Measurements from ENCODE around the gene DNM3.
"Not testable (repeated sequence)": the region's sequence is repeated elsewhere in the genome, so short reads cannot be mapped to it uniquely, and the experiment has no call there.

DNM3 gene

DNA sequence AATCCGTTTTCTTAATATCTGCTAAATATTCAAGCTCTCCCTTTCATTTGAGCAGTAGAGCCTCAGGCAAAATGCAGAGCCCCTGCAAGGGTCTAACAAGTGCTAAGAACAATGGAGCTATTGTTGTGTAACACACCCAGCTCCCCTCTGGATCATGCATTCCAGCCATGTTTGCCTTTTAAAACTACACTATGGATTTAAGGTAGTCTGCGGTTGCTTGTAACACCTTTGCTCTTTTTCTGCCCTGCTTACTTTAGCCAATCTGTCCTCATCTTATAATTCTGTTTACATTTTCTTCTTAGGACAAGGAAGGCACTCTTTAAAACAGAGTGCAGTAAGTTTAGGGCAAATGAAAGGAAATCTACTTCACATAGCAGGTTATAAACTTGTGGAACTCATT is 519.2 kb downstream of the DNM3 start:
- DNase-seq (ENCODE audit: low spot score) = no peak

GRCh38 chr1:172360985-172361384 is 519.7 kb downstream of the DNM3 start:
- DNase-seq (ENCODE audit: low spot score) = no peak

GRCh38 chr1:172363852-172364251 is 522.6 kb downstream of the DNM3 start:
- no peak for DNase-seq (ENCODE audit: low spot score)

GRCh38 chr1:172371646-172372045 is 530.3 kb downstream of the DNM3 start:
- not testable (repeated sequence) for DNase-seq (ENCODE audit: low spot score)

DNA sequence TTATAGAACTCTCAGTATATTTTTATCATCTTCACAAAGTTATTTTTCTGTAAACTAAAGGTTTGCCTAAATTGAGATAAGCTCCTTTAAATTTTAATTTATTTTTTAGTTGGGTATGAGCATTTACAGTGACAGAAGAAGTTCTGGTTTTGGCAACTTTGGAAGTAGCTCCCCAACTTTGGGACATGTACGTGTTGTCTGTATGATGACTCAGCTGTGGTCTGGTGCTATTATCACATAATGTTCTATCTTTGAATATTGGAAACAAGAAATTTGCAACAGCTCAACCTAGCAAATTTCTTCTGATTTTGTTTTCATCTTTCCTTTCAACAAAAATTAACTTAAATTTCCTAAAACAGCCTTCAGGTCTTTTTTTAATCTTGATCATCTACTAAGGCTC is 532.6 kb downstream of the DNM3 start:
- DNase-seq (ENCODE audit: low spot score) = no peak

- DNase-seq (ENCODE audit: low spot score) = peak; percentile 50
Observed at GRCh38 chr1:172375211-172375631, 533.9 kb downstream of the DNM3 start.

DNA sequence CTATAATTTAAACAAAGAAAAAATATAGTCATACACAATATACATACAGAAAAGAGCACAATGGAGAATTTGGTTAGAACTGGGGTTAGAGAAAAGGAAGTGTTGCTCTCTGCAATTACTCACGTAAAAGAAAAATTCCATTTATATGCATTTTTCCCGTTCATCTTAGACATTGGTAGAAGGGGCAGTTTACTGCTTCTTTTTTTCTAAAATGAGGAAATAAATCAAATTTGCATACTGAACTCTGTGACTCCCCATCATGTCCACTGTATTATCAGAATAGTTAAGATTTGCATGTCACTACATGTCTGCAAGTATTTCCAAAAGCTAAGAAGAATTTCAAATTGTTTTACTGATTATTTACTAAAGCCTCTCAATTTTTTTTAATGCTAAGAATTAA is 535.1 kb downstream of the DNM3 start:
- DNase-seq (ENCODE audit: low spot score) = no peak

DNA sequence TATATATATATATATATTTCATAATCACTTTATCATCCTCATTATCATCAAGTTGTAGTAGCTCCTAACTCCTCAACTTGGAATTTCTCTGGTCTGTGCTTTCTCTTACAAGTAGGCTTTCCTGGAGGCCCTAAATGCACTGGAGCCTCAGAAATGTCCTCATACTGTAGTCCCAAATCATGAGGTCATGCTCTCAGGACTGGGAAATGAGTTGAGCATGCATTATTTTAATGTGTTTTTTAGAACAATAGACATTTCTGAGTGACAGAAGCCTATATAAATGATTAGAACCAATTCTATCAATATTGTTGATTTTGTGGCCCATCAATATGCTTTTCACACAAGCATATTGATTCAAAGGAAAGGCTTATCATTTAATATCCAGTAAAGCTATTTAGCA is 536.3 kb downstream of the DNM3 start:
- DNase-seq (ENCODE audit: low spot score) = no peak

DNA sequence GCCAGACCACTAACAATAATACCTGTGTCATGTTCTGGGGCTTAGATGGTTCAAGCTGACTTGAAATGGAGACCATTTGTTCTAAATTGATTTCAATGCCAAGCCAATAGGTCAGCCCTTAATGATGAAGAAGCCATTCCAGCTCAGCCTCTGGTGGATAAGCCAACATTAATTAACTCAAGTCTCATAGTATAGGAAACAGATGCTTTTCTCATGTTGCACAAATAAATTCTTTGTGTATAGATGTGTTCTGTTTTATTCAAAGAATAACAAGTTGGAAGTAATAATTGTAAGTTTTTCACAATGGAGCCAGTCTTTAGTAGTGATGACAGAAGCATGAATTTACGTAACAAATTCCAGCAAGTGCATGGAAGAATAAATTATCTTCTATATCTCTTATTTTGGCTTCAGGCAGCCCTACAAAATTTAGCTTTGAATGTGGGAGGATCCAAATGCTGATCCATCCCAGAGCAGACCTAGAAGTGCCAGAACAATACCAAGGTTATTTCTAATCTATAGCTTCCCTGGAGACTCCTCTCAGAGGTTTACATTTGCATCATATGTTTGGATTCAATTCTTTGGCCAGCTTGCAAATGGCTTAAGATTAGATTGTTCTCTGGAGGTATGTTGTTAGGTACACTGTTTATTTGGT is 536.9 kb downstream of the DNM3 start:
- no peak for DNase-seq (ENCODE audit: low spot score)

DNA sequence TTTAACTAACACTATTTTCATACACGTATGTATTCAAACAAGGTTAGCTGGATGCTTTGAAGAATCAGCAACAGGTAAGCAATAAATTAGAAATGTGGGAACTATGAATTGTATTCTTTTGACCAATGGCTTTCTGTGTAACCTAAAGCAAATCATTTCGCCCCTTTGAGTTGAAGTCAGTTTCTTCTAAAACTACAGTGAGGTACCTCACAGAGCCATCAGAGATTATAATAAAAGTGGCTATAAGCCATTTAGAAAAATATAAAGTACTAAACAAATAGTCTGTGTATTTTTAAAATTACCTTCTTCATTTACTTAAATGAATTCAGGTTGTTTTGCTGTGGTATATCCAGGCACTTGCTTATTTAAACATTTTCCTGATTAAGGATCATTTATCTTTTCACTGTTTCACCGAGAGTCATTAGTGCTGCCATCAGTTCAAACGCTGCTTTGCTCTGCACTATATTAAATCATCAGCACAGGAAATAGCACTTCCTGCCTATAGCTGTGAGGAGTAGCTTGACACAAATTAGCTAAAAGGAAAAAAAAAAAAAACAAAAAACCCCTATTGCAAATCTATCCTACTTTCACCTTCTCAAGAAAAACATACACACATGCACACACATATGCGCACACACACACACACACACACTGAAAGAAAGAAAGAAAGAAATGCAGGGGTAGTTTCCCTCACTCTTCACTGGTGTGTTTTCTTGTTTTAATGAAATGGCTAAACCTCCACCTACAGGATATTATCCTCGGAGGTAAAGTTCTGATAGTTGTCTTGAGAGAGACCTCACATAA is 539.3 kb downstream of the DNM3 start:
- DNase-seq (ENCODE audit: low spot score) = peak; percentile 76

DNA sequence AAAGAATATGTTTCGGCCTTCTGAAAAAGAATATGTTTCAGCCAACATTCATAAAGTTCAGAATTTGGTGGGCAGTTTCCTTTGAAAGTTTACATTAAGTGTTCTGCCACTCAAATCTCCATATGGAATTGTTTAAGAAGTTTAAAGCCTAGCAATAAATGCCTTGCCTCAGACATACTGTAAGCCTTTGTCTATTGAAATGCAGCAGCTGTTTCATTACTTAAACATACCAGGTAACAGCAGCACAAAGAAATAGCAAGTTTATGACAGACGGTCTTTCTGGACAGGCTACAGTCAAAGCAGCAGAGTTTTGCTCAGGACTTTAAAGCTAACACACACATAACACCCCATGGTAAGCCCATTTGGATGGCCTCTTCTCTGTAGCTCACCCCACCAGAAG is 540.6 kb downstream of the DNM3 start:
- DNase-seq (ENCODE audit: low spot score) = no peak

DNA sequence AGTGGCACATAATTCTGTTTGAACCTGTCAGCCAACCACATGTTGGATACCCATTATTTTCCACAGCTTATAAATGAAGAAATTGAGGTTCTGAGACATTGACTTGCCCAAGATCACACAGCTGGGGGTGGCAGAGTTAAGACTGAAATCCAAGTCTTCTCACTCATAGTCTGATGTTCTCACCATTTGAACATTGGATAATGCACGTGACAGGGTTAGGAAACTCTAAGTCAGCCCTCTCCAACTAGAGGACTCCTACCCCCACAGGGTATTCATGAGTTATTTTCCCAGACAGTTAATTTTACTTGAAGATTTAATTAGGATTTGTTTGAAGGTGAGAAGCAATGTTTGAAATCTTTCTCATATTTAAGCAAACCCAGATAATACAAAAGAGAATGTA is 541.1 kb downstream of the DNM3 start:
- no peak for DNase-seq (ENCODE audit: low spot score)

- DNase-seq (ENCODE audit: low spot score) = no peak
Observed at GRCh38 chr1:172382990-172383389, 541.7 kb downstream of the DNM3 start.

GRCh38 chr1:172383536-172383935 is 542.2 kb downstream of the DNM3 start:
- no peak for DNase-seq (ENCODE audit: low spot score)

GRCh38 chr1:172384656-172385055 is 543.4 kb downstream of the DNM3 start:
- DNase-seq (ENCODE audit: low spot score) = no peak

DNA sequence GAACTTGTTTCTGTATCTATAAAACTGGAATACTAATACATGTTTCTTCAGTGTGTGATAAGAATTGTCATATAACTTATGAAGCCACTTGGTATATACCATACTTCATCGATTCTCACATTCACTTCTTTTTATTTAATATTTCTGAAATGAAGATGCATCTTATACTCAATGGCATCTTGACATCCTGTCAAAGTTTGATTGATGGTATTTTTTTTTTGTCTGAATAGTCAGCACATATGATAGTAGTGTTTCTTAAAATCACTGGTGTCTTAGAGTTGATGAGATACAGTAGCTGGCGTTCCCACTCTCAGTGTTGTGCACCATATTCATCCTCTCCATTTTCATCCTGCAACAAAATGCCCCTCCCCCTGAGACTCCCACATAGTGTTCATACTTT is 544.7 kb downstream of the DNM3 start:
- DNase-seq (ENCODE audit: low spot score) = no peak

GRCh38 chr1:172388490-172388889 is 547.2 kb downstream of the DNM3 start:
- DNase-seq (ENCODE audit: low spot score) = no peak

GRCh38 chr1:172390301-172390682 is 549.0 kb downstream of the DNM3 start:
- DNase-seq (ENCODE audit: low spot score) = no peak

DNA sequence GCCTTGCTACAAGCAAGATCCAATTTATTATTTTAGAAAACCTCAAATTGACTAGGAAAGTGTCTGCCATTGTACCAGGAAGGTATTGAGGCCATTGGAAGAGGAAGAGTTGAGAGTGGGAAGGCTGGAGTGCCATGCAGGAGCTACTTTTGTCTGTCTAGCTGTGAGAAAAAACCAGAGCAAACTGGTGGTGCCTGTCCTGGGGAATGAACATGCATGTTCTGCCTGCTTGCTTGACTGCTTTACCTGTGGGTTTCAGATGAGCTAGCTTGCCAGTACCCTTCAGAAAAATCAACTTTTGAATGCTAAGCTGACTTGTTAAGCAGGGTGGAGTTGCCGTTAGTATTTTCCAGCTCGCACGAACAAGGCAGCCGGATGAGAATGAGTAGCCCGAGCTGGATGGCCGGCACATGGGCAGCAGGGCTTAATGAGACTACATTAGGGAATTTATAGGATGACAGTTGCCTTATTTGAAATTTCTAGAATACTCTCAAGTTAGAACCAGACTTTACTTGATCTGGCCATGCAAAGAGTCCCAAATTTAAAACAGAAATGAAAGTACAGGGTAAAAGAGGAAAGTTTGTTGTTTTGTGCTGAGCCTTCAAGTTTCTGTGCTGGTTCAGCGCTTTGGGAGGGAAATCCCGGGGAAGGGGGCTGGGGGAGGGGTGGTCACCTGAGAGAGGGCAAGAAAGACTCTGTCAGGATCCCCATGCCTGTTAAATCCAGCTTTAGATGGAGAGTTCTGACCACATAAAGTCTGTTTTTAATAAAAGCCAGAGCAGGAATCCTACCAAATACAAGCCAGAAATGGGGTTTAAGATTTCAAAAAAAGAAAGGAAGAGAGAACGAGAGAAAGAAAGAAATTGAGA is 549.6 kb downstream of the DNM3 start:
- no peak for DNase-seq (ENCODE audit: low spot score)

DNA sequence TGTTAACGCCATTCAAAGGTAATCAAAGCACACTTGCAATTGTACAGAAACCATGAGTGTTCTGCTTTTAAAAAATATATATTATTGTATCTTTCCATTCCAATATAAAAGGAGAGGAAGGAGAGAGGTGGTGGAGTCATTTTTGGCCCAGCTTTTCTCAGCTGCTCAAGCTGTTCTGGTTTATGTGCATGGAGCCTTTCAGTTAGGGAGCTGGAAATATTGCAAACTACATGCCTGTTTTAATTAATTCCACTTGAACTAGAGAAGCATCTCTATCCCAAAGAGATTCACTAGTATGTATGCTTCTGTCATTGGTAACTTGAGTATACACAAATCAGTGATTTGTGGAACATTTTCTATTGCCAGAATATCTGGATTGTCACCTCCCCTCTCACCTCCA is 550.7 kb downstream of the DNM3 start:
- no peak for DNase-seq (ENCODE audit: low spot score)

DNA sequence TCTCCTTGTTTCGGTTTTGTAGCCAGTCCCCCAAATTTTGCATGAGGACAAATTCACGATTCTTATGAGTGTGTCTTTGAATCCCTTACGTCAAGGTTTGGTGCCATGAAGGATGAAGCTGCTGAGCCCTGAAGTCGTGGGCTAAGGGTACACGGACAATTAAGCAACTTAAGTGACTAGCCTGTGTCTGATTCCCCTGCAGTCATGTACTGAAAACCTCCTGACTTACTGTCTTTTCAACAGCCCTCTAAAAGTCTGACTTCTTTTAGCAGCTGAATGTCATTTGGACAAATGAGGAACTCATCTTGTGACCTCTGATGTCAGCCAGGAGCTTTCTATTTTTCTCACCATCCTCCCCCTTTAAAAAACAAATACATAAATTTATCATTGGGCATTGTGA is 552.1 kb downstream of the DNM3 start:
- DNase-seq (ENCODE audit: low spot score) = no peak

GRCh38 chr1:172394141-172394751 is 552.9 kb downstream of the DNM3 start:
- DNase-seq (ENCODE audit: low spot score) = peak; percentile 90
